Measurements from ENCODE around the gene FAT2.
"Not testable (repeated sequence)": the region's sequence is repeated elsewhere in the genome, so short reads cannot be mapped to it uniquely, and the experiment has no call there.

GRCh38 chr5:151585344-151585743, 5.8 kb downstream of the FAT2 start:
- TF ChIP-seq, protein P1, sequence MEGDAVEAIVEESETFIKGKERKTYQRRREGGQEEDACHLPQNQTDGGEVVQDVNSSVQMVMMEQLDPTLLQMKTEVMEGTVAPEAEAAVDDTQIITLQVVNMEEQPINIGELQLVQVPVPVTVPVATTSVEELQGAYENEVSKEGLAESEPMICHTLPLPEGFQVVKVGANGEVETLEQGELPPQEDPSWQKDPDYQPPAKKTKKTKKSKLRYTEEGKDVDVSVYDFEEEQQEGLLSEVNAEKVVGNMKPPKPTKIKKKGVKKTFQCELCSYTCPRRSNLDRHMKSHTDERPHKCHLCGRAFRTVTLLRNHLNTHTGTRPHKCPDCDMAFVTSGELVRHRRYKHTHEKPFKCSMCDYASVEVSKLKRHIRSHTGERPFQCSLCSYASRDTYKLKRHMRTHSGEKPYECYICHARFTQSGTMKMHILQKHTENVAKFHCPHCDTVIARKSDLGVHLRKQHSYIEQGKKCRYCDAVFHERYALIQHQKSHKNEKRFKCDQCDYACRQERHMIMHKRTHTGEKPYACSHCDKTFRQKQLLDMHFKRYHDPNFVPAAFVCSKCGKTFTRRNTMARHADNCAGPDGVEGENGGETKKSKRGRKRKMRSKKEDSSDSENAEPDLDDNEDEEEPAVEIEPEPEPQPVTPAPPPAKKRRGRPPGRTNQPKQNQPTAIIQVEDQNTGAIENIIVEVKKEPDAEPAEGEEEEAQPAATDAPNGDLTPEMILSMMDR (IDR thresholded peaks at IDR 0.05), result not testable (repeated sequence)
- not testable (repeated sequence) for TF ChIP-seq POLR2AphosphoS5 (IDR thresholded peaks at IDR 0.05)
